Erythroblast (primary cell): ENCODE results near the gene ARCN1.

Source experiments
- GATA1 ChIP-seq: IDR thresholded peaks from 2 replicates; pipeline ENCODE4 v1.6.1; 2011; ENCODE audit warnings: low read depth, mild to moderate bottlenecking, control low read depth, low read length, moderate library complexity
- POLR2A ChIP-seq: IDR thresholded peaks from 2 replicates; pipeline ENCODE4 v1.6.1; 2011; ENCODE audit warnings: mild to moderate bottlenecking, low read length

DNA sequence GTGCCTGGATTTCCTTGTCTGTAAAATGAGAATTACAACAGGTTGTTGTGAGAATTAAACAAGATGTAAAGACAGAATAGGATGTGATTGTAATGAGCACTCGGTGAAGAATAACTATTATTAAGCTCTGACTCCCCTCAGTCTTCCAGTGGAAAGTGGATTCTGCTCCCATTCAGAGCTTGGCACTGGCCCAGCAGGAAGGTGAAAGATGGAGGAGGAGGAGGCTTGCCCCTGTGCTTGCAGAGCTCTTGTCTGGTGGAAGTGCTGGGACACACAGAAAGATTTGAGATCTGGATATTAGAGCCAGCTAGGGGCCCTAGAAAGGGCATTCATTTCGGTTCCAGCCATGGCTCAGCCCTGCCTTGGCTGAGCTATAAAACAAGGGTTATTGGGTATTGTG, 63.4 kb downstream of the ARCN1 start:
- TF ChIP-seq POLR2A (no peak), GATA1 (no peak)
